Measurements from ENCODE around the gene GBP7.
"Not testable (repeated sequence)": the region's sequence is repeated elsewhere in the genome, so short reads cannot be mapped to it uniquely, and the experiment has no call there.

Gene GBP7, protein sequence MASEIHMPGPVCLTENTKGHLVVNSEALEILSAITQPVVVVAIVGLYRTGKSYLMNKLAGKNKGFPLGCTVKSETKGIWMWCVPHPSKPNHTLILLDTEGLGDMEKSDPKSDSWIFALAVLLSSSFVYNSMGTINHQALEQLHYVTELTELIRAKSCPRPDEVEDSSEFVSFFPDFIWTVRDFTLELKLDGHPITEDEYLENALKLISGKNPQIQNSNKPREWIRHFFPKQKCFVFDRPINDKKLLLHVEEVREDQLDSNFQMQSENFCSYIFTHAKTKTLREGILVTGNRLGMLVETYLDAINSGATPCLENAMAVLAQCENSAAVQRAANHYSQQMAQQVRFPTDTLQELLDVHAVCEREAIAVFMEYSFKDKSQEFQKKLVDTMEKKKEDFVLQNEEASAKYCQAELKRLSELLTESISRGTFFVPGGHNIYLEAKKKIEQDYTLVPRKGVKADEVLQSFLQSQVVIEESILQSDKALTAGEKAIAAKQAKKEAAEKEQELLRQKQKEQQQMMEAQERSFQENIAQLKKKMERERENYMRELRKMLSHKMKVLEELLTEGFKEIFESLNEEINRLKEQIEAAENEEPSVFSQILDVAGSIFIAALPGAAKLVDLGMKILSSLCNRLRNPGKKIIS

GRCh38 chr1:89175601-89176256, at the start of gene GBP7:
GBP7 (minus strand) TSS chr1:89176003; CDS start chr1:89171935, 4,068 bp downstream.
- DNase-seq (ENCODE audit: low read depth) = no peak

- no peak for DNase-seq (ENCODE audit: low read depth)
Measured at GRCh38 chr1:89221341-89221740, 45.5 kb upstream of the GBP7 start.

- not testable (repeated sequence) for DNase-seq (ENCODE audit: low read depth)
Measured at GRCh38 chr1:89219851-89220250, 44.0 kb upstream of the GBP7 start.

- not testable (repeated sequence) for DNase-seq (ENCODE audit: low read depth)
Measured at GRCh38 chr1:89218941-89219340, 43.1 kb upstream of the GBP7 start.

- DNase-seq (ENCODE audit: low read depth) = no peak
Measured at GRCh38 chr1:89213347-89213746, 37.5 kb upstream of the GBP7 start.

GRCh38 chr1:89211035-89211634, 35.3 kb upstream of the GBP7 start:
- no peak for DNase-seq (ENCODE audit: low read depth)

DNA sequence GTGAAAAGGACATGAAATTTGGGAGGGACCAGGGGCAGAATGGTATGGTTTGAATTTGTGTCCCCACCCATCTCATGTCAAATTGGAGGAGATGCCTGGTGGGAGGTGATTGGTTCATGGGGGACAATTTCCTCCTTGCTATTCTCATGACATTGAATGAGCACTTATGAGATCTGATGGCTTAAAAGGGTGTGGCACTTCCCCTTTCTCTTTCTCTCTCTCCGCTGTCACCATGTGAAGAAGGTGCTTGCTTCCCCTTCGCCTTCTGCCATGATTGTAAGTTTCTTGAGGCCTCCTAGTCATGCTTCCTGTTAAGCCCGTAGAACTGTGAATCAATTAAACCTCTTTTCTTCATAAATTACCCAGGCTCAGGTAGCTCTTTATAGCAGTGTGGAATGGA, 30.6 kb upstream of the GBP7 start:
- DNase-seq (ENCODE audit: low read depth) = no peak

DNA sequence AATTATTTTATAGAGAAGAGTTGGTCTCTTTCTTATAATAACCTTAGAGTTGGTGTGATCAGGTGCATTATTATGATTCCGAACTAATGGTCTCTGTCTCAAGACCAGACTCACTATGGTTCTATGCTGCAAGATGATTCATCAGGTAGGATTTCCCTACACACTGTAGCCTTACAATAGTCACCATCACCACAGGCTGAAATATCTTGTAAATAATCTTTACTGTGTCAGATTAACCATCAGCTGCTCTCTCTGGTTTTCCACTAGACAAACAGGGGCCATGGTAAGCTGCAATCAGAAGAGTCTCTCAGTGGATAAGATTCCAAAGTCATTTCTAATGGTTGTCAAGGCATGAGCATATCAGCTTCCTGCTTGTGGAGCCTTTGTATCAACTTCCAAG, 27.4 kb upstream of the GBP7 start:
- DNase-seq (ENCODE audit: low read depth) = no peak

GRCh38 chr1:89201106-89201794, 25.4 kb upstream of the GBP7 start:
- DNase-seq (ENCODE audit: low read depth) = no peak

DNA sequence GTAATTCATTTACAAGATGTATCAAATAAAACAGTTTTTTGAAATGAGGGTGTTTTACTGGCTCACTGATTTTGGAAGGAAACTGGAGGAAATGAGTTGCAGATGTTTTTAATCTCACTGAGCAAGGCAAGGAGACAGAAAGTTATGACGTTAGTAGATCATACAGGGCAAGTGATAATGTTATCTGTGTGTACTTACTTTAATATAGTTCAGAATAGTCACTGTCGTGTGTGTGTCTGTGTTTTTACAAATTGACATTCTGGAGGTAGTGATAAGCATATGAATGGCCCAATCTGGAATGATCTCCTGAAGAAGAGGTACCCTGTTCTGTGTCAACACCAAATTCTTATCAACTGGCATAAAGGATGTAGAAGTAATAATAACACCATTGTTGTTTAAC, 24.9 kb upstream of the GBP7 start:
- DNase-seq (ENCODE audit: low read depth) = no peak

DNA sequence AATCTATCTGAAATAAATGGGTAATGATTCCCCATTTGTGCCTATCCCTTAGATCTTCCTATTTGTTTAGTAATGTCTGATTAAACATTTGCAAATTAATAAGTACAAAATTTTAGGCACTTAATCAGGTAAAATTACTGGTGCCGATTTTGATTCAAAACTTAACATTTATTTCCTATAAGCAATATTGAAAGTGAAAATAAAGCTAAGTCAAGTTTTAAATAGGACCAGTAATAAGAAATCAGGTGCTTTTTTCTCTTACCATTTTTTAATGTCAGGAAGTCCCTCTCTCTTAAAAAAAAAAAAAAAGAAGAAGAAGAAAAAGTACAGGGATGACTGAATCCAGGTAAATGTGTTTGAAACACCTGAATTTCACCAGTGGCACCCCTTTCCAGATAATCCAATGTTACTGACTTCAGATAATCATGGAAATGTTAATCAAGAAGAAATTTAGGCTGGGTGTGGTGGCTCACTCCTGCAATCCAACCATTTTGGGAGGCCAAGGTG, 23.8 kb upstream of the GBP7 start:
- DNase-seq (ENCODE audit: low read depth) = no peak

- no peak for DNase-seq (ENCODE audit: low read depth)
Measured at GRCh38 chr1:89198491-89199072, 22.8 kb upstream of the GBP7 start, which contains the start of gene GBP4. GBP4 (minus strand) TSS chr1:89198942; CDS start chr1:89198834, 108 bp downstream.

GRCh38 chr1:89198081-89198480, 22.3 kb upstream of the GBP7 start:
- no peak for DNase-seq (ENCODE audit: low read depth)

- DNase-seq (ENCODE audit: low read depth) = no peak
Measured at GRCh38 chr1:89195476-89195875, 19.7 kb upstream of the GBP7 start.

- no peak for DNase-seq (ENCODE audit: low read depth)
Measured at GRCh38 chr1:89191314-89191713, 15.5 kb upstream of the GBP7 start.

- no peak for DNase-seq (ENCODE audit: low read depth)
Measured at GRCh38 chr1:89190017-89190416, 14.2 kb upstream of the GBP7 start.

- no peak for DNase-seq (ENCODE audit: low read depth)
Measured at GRCh38 chr1:89179343-89179742, 3.5 kb upstream of the GBP7 start.

GRCh38 chr1:89176971-89177370, 1.2 kb upstream of the GBP7 start:
- no peak for DNase-seq (ENCODE audit: low read depth)

DNA sequence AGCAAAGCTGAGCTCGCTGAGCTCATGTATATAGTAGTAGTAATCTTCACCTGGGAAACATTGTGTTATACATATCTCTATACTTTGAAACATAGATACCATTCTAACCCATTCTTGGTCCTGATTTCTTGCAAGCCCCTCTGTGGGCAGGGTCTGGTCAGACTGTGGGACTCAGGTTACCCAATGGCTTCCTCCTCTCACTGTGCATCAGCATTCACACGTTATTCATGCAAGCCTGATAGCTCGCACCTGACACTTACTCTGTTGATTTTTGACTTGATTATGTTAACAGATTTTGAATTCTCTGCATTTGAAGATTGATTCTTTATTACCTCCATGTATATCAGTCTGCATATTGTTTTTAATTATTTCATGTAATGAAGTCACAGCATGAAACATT, 1.3 kb downstream of the GBP7 start:
- DNase-seq (ENCODE audit: low read depth) = no peak

GRCh38 chr1:89172468-89173143, 3.2 kb downstream of the GBP7 start:
- no peak for DNase-seq (ENCODE audit: low read depth)

GRCh38 chr1:89171067-89171438, 4.8 kb downstream of the GBP7 start:
- no peak for DNase-seq (ENCODE audit: low read depth)

Measured in T-helper 22 cell (primary cell).